ENCODE results near the gene EPHX1. TPM values are rescaled to one million over a fixed set of nuclear protein-coding genes. Genes with fewer than 3 reads are reported as not detected.

EPHX1 gene
- total and polyA plus RNA-seq, 2 donors (not counting 1 experiment from before 2014, with no cell fraction given), result 39.1 to 44.3 TPM

DNA sequence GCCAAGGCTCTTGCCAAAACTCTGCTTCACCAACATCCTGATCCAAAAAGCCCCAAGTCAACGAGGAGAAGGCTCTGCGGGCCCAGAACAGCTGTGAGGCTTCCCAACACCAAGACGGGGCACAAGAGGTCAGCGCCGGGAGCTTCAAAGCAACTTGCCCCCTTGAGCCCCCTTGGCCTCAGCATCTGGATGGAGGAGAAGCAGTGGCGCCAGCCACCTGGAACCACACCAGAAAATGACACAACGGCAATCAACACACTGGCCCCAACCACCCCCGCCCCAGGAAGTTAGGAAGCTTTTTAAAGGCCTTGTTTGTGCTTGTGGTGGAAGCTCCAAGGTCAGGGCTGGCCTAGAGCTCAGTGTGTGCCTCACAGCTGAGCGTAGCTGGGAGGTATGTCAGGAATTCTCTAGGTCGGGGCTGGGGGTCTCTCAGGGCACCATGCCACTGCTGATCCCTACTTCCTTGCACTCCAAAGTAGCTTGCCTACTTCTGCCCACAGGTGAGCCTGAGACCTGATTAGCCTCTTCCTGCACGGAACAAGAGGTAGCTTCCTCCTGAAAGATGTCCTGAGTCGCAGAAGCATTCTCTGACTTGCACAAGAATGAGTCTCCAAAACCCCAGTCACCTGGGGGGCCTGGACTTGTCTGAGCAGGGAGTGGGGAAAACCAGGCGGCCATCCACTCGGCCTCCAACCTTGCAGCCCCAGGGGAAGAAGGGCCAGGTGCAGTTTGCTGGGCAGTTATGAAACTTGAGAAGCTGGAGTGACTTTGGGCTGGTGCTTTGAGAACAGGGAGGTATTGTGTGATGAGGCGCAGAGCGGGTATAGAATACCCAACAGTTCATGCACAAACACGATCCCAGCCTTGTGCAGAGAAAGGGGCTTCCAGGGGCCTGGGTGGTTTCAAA, 42.0 kb upstream of the EPHX1 start:
- H3K9ac ChIP-seq (ENCODE audit: insufficient read depth, low read length), result no peak overlapping the region
- peak overlapping the region in 1 of 4 experiments; percentile 12 for H3K4me3 ChIP-seq (replicated peaks in 1 of 4; ENCODE audit: control extremely low read depth in 1 of 4, insufficient read depth in 1 of 4, low read depth in 3 of 4, low read length in 4 of 4)
- no peaks in the 10 kb centered on the region for H4K20me1 ChIP-seq (ENCODE audit: control insufficient read depth, extremely low read depth, insufficient read depth, low read length)
- no peaks in the 10 kb centered on the region for H3K9me3 ChIP-seq (ENCODE audit: control insufficient read depth, insufficient read depth, low read depth, low read length)
- no peaks in the 10 kb centered on the region for H3K36me3 ChIP-seq (ENCODE audit: control insufficient read depth, insufficient read depth, low read length)
- no peak overlapping the region for H2AFZ ChIP-seq (ENCODE audit: low read length)
- H3K27me3 ChIP-seq (ENCODE audit: control insufficient read depth, insufficient read depth, low read length), result no peaks in the 10 kb centered on the region
- DNase-seq (ENCODE audit: low read depth in 2 of 2), result peak; percentile 81 to 97
- peaks cover 29% of the 10 kb centered on the region for H3K4me1 ChIP-seq (ENCODE audit: control insufficient read depth, extremely low read depth, insufficient read depth, low read length)
- TF ChIP-seq EZH2 (IDR thresholded peaks at IDR 0.05; ENCODE audit: low read length, missing control alignments), result no peak
- TF ChIP-seq, protein P1, sequence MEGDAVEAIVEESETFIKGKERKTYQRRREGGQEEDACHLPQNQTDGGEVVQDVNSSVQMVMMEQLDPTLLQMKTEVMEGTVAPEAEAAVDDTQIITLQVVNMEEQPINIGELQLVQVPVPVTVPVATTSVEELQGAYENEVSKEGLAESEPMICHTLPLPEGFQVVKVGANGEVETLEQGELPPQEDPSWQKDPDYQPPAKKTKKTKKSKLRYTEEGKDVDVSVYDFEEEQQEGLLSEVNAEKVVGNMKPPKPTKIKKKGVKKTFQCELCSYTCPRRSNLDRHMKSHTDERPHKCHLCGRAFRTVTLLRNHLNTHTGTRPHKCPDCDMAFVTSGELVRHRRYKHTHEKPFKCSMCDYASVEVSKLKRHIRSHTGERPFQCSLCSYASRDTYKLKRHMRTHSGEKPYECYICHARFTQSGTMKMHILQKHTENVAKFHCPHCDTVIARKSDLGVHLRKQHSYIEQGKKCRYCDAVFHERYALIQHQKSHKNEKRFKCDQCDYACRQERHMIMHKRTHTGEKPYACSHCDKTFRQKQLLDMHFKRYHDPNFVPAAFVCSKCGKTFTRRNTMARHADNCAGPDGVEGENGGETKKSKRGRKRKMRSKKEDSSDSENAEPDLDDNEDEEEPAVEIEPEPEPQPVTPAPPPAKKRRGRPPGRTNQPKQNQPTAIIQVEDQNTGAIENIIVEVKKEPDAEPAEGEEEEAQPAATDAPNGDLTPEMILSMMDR (conservative IDR thresholded peaks at IDR 0.05 in 1 of 2, IDR thresholded peaks at IDR 0.05 in 1 of 2; ENCODE audit: low read depth in 1 of 2, low read length in 2 of 2), result no peak
- no peaks in the 10 kb centered on the region for H3K79me2 ChIP-seq (ENCODE audit: control insufficient read depth, insufficient read depth, low read length)
- peak overlapping the region; percentile 82 for H3K4me2 ChIP-seq (ENCODE audit: extremely low read depth, insufficient read depth, low read length)
- H3K27ac ChIP-seq (ENCODE audit: insufficient read depth, low read length), result peak overlapping the region; percentile 89

DNA sequence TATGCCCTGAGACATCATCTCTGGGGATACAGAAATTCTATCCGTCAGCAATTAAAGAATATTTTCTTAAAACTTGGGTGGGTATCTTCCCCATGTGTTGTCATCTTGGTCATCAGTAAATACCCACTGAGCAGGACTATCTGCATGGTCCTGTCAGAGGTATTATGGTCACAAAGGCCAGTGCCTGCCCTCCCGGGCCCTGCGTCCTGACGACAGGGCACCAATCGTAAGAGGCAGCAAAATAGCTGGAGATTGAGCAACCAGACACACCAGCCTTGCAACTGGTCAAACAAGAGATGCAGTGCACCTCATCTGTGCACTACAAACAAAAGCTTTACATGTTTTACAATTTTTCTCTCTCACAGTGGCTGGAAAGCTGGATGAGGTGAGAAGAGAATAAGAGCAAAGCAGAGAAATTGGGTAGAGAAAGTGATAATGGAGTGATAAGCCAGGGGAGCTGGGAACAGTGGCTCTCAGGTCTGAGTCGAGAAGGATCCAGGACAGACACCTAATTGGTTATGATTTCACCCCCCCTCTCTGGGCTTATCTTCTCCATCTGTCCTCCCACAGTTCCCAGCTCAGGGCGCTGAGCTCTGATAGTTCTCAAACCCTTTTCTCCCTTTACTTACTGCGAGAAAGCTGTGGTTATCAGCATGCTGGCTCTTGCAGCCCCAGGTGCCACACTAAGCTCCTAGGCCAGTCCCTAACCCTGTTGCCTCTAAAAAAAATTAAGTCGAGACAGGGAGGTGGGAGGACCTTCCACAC, 41.1 kb upstream of the EPHX1 start:
- TF ChIP-seq EZH2 (IDR thresholded peaks at IDR 0.05; ENCODE audit: low read length, missing control alignments), result no peak
- TF ChIP-seq, protein P1 (conservative IDR thresholded peaks at IDR 0.05 in 1 of 2, IDR thresholded peaks at IDR 0.05 in 1 of 2; ENCODE audit: low read depth in 1 of 2, low read length in 2 of 2), result no peak
- no peak overlapping the region for H3K4me3 ChIP-seq (replicated peaks in 1 of 4; ENCODE audit: control extremely low read depth in 1 of 4, insufficient read depth in 1 of 4, low read depth in 3 of 4, low read length in 4 of 4)
- H3K27ac ChIP-seq (ENCODE audit: insufficient read depth, low read length), result no peak overlapping the region
- DNase-seq (ENCODE audit: low read depth in 2 of 2), result no peak
- H4K20me1 ChIP-seq (ENCODE audit: control insufficient read depth, extremely low read depth, insufficient read depth, low read length), result no peaks in the 10 kb centered on the region
- H3K27me3 ChIP-seq (ENCODE audit: control insufficient read depth, insufficient read depth, low read length), result no peaks in the 10 kb centered on the region
- H2AFZ ChIP-seq (ENCODE audit: low read length), result no peak overlapping the region
- H3K9me3 ChIP-seq (ENCODE audit: control insufficient read depth, insufficient read depth, low read depth, low read length), result no peaks in the 10 kb centered on the region
- H3K79me2 ChIP-seq (ENCODE audit: control insufficient read depth, insufficient read depth, low read length), result no peaks in the 10 kb centered on the region
- H3K4me2 ChIP-seq (ENCODE audit: extremely low read depth, insufficient read depth, low read length), result no peak overlapping the region
- H3K9ac ChIP-seq (ENCODE audit: insufficient read depth, low read length), result no peak overlapping the region
- H3K36me3 ChIP-seq (ENCODE audit: control insufficient read depth, insufficient read depth, low read length), result no peaks in the 10 kb centered on the region
- H3K4me1 ChIP-seq (ENCODE audit: control insufficient read depth, extremely low read depth, insufficient read depth, low read length), result peaks cover 28% of the 10 kb centered on the region

DNA sequence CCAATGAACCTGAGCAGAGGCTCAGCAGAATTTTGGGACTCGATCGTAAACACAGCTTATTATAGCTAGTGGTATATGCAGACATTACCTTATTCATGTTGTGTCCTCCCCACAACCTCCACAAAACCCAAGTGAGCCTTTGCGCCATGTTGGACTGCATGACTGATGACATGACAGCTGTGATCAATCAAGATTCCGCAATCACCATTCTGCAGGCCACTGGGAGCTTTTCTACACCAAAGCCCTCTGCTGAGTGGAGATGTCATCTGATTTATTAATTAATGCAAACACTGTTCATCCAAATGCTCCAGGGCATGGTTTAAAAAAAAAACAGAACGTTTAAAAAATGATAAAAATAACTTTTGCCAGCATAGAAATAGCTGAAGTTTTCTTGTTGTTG, 40.2 kb upstream of the EPHX1 start:
- peaks cover 23% of the 10 kb centered on the region for H3K4me1 ChIP-seq (ENCODE audit: control insufficient read depth, extremely low read depth, insufficient read depth, low read length)
- no peak for DNase-seq (ENCODE audit: low read depth in 2 of 2)
- no peak overlapping the region for H3K27ac ChIP-seq (ENCODE audit: insufficient read depth, low read length)

More for the DNA sequence above, 40.2 kb upstream of the EPHX1 start:
- Histone ChIP-seq H3K36me3 (ENCODE audit: control insufficient read depth, insufficient read depth, low read length) (no peaks in the 10 kb centered on the region), H3K4me3 (replicated peaks in 1 of 4; ENCODE audit: control extremely low read depth in 1 of 4, insufficient read depth in 1 of 4, low read depth in 3 of 4, low read length in 4 of 4) (no peak overlapping the region), H3K9me3 (ENCODE audit: control insufficient read depth, insufficient read depth, low read depth, low read length) (no peaks in the 10 kb centered on the region), H3K27me3 (ENCODE audit: control insufficient read depth, insufficient read depth, low read length) (no peaks in the 10 kb centered on the region), H2AFZ (ENCODE audit: low read length) (no peak overlapping the region), H3K79me2 (ENCODE audit: control insufficient read depth, insufficient read depth, low read length) (no peaks in the 10 kb centered on the region), H3K9ac (ENCODE audit: insufficient read depth, low read length) (no peak overlapping the region), H3K4me2 (ENCODE audit: extremely low read depth, insufficient read depth, low read length) (no peak overlapping the region), H4K20me1 (ENCODE audit: control insufficient read depth, extremely low read depth, insufficient read depth, low read length) (no peaks in the 10 kb centered on the region)
- TF ChIP-seq, protein P1 (conservative IDR thresholded peaks at IDR 0.05 in 1 of 2, IDR thresholded peaks at IDR 0.05 in 1 of 2; ENCODE audit: low read depth in 1 of 2, low read length in 2 of 2), result no peak
- no peak for TF ChIP-seq EZH2 (IDR thresholded peaks at IDR 0.05; ENCODE audit: low read length, missing control alignments)

All from fibroblast of lung (primary cell).